Skin epidermis (tissue), 12 donors: Measurements from ENCODE around the gene OTOG.
"Not testable (repeated sequence)": the region's sequence is repeated elsewhere in the genome, so short reads cannot be mapped to it uniquely, and the experiment has no call there.

Experiments used
- H3K27ac ChIP-seq, 21 experiments: fragments of 200-600 bp; sonication (generic) in 11 of 21; one replicate each; pipeline ENCODE4 v1.5.0; 2020; ENCODE audit warnings: mild to moderate bottlenecking in 3 of 21, inconsistent platforms in 2 of 21, moderate library complexity in 2 of 21
- H3K4me3 ChIP-seq, 7 experiments: fragments of 200-600 bp; sonication (generic) in 2 of 7; one replicate each; pipeline ENCODE4 v1.5.0; 2020; ENCODE audit warnings: inconsistent platforms in 2 of 7, mild to moderate bottlenecking in 2 of 7, moderate library complexity in 1 of 7

Gene OTOG

GRCh38 chr11:17610085-17610894 is 63.2 kb downstream of the OTOG start:
- Histone ChIP-seq H3K4me3 (no peak overlapping the region), H3K27ac (no peak overlapping the region)

DNA sequence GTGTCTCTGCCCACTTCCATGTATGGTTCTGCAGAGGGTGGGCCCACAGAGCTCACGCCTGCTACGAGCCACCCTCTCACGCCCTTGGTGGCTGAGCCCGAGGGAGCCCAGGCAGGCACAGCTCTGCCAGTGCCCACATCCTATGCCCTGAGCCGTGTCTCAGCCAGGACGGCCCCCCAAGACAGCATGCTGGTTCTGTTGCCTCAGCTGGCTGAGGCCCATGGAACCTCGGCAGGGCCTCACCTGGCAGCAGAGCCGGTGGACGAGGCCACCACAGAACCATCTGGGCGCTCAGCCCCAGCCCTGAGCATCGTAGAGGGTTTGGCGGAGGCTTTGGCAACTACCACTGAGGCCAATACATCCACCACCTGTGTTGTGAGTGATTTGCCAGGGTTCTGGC is 64.0 kb downstream of the OTOG start:
- H3K4me3 ChIP-seq: no peak overlapping the region
- H3K27ac ChIP-seq: no peak overlapping the region

GRCh38 chr11:17611503-17612220 is 64.6 kb downstream of the OTOG start:
- Histone ChIP-seq H3K4me3 (no peak overlapping the region), H3K27ac (no peak overlapping the region)

- Histone ChIP-seq H3K27ac (no peak overlapping the region), H3K4me3 (no peak overlapping the region)
Measured at GRCh38 chr11:17612221-17613188, 65.4 kb downstream of the OTOG start.

DNA sequence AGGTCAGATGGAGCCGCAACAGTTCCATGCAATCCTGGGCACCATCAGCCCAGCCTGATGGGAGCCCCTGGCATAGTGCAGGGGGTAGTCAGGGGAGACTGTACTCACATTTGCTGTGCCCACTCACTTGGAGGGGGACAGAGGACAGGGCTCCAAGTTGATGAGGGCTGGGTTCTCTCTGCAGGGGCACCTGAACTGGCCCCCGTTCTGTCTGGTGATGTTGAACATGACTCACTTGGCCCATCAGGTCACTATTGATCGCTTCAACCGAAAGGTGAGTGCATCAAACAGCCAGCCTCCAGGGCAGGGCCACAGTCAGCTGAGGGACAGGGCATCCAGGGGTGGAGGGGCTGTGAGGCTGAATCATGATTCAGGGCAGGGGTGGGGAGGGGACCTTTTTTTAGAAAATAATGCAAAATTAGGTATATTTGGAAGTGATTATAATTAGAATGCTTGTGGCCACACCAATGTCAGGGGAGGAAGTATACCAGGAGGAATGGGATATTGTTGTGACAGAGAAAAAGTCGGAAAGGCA is 66.4 kb downstream of the OTOG start:
- no peak overlapping the region for H3K4me3 ChIP-seq
- H3K27ac ChIP-seq: no peak overlapping the region

DNA sequence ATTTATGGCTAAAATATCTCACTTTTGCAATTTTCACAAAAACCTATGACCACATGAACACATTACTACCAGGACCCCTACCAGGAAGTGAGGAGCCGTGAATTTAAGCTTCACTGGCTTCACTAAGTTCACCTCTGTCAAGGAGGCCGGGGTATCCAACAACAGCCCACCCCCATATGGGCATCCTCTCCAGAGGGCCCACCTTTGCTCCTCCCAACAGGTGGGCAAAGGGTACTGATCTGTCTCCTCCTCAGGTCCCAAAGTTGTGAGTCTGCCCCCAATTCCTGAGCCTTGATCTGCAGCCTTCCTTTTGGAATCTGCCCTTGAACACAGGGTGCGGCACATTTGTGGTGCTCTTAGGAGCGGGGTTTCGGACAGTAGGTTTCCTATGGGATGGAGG is 66.9 kb downstream of the OTOG start:
- no peak overlapping the region for H3K4me3 ChIP-seq
- no peak overlapping the region for H3K27ac ChIP-seq

DNA sequence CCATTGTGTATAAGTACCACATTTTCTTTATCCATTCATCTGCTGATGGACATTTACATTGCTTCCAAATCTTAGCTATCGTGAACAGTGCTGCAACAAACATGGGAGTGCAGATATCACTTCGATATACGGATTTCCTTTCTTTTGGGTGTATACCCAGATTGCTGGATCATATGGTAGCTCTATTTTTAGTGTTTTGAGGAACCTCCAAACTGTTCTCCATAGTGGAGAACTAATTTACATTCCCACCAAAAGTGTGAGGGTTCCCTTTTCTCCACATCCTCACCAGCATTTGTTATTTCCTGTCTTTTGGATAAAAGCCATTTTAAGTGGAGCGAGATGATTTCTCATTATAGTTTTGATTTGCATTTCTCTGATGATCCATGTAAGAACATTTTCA is 75.7 kb downstream of the OTOG start:
- H3K4me3 ChIP-seq, H3K27ac ChIP-seq: not testable (repeated sequence)

GRCh38 chr11:17629113-17629512 is 82.1 kb downstream of the OTOG start:
- no peak overlapping the region for H3K4me3 ChIP-seq

DNA sequence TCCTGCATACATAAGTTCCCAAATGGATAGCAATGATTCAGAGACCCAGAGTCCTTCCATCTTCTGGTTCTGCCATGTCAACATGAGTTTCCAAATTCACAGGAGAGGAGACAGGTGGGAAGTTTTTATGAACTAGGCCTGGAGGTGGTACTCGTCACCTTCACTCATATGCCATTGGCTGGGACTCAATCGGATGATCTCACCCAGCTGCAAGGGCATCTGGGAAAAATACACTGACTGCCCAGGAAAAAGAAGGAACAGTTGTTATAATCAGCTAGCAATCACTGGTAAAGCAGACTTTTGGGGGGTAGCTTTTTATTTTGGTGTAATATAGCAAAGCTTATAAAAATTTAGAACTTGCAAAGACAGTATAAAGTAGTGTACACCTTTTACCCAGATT is 83.9 kb downstream of the OTOG start:
- Histone ChIP-seq H3K27ac (no peak overlapping the region), H3K4me3 (no peak overlapping the region)

More at GRCh38 chr11:17629113-17629512, 82.1 kb downstream of the OTOG start:
- H3K27ac ChIP-seq: no peak overlapping the region

- no peak overlapping the region for H3K27ac ChIP-seq
- H3K4me3 ChIP-seq: no peak overlapping the region
Measured at GRCh38 chr11:17631702-17632365, 84.8 kb downstream of the OTOG start.

GRCh38 chr11:17633279-17633986 is 86.4 kb downstream of the OTOG start:
- no peak overlapping the region for H3K27ac ChIP-seq
- H3K4me3 ChIP-seq: no peak overlapping the region

DNA sequence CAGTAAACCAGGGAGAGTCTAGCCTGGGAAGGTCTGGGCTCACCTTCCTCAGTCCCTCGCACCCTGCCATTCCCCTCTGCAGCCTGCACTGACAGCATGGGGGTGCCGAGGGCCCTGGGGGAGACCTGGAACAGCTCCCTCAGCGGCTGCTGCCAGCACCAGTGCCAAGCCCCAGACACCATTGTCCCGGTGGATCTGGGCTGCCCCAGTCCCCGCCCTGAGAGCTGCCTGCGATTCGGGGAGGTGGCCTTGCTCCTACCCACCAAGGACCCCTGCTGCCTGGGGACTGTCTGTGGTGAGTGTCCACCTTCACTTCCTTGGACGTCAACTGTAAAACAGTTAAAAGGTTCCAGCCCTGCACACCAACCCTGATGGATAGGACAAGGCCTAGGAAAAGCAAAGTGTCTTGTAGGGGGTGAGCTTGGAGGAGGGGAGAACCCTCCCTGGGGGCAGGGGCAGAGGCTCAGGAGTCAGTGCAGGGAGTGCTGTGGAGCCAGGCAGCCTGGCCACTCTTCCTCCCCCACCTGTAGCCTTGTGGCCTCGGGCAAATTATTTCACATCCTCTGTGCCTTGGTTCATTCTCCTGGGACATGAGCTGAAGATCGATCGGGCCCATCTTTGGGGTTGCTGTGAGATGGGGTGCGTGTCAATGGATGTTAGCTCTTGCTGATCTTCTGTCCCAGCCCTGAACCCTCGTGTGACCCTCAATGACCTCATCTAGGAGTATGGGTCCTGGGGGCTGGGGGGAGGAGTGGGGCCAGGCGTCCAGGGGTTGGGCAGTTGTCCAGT is 87.1 kb downstream of the OTOG start:
- Histone ChIP-seq H3K4me3 (no peak overlapping the region), H3K27ac (no peak overlapping the region)

DNA sequence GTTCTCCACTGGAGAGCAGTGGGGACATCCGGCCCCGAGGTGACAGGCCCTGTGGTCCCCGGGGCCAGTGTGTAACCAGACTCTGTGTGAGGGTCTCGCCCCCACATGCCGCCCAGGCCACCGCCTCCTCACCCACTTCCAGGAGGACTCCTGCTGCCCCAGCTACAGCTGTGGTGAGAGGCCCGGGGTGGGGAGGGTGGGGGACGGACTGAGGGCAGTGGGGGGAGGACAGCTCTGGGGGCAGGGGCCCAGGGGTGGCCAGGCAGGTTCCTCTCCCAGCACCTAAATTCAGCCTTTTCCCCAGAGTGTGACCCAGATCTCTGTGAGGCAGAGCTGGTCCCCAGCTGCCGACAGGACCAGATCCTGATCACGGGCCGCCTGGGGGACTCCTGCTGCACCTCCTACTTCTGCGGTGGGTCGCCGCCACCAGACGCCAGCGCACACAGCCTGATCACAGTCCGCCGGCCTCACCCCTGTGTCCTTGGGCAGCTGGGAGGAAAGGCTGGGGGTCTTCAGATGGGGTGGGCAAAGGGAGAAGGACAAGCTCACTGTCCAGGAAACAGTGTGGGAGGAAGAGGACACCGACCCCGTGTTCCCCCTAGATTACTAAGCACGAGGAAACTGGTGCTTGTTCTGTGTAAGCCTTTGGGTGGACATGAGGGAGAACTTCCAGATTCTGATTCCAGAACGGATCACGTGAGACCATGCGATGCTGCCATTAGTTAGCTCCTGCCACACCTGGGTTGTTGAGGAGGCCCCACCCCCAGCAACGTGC is 87.9 kb downstream of the OTOG start:
- H3K27ac ChIP-seq: no peak overlapping the region
- no peak overlapping the region for H3K4me3 ChIP-seq

DNA sequence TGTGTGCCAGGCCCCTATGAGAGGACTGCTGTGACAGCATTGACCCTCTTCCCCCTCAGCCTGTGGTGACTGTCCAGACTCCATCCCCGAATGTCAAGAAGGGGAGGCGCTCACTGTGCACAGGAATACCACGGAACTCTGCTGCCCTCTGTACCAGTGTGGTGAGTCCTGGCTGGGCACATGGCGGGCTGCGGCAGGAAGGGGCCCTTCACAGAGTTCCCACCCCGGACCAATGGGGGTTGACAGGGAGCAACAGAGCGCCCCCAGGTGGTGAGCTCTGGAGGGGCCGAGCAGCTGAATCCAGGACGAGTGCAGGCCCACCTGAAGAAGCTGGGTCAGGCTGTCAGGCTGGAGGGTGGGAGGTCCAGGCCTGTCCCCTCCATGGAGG is 88.5 kb downstream of the OTOG start:
- Histone ChIP-seq H3K27ac (no peak overlapping the region), H3K4me3 (no peak overlapping the region)

- H3K4me3 ChIP-seq: no peak overlapping the region
- no peak overlapping the region for H3K27ac ChIP-seq
Measured at GRCh38 chr11:17636721-17637120, 89.7 kb downstream of the OTOG start.

DNA sequence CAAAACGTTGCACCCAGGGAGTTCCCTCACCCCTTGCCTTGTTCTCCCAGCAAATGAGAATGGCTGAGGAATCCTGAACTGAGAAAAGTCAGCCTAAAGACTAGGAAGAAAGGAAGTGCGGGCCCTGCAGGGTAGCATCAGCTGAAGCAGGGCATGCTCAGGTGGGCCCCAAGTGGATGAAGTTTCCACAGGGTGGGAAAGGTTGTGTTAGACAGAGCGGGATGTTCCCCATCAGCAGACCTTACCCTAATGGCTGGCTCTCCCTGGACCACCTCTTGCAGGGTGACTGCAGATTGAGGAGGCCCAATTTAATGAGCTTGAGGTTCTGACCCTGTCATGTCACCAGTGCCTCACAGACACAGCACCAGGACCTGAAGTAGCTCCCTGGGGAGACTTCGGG is 90.8 kb downstream of the OTOG start:
- Histone ChIP-seq H3K27ac (no peak overlapping the region), H3K4me3 (no peak overlapping the region)

DNA sequence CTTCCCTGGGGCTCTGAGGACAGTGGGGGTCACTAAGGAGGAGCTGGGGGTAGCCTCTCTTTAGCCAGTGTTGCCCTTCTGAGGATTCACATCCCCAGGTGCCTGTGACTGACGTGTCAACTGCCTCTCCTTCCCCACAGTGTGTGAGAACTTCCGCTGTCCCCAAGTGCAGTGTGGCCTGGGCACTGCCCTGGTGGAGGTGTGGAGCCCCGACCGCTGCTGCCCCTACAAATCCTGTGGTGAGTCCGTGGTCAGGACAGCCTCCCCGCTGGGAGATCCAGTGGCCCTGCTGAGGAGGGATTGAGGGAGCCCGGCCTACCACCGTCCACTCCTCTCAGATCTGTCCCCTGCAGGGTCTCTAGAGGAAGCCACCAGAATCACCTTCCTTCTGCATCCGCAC is 91.3 kb downstream of the OTOG start:
- no peak overlapping the region for H3K27ac ChIP-seq
- H3K4me3 ChIP-seq: no peak overlapping the region
